GM12878 (cell line): ENCODE results near the gene DIAPH2. TPM values are rescaled to one million over a fixed set of nuclear protein-coding genes. Genes with fewer than 3 reads are reported as not detected.

Source experiments
- ATAC-seq: fragments of 200-7000 bp; cut with Tn5 transposase; 3 replicates; pipeline ENCODE4 v1.9.1; 2020; ENCODE audit warnings: mild to moderate bottlenecking, moderate library complexity
- BruUV-seq: library from RNA; stranded (reverse); fragments of 400-500 nt; replicated peaks from 2 replicates; lab custom pipeline; 2021; lab: Mats Ljungman, UMichigan
- CTCF ChIA-PET: fragments of 300-600 bp; sonication (Branson Sonifier 250); formaldehyde crosslinking; extraction: SDS; loops from one replicate; lab custom pipeline; 2021; ENCODE audit warnings: inconsistent platforms; lab: Yijun Ruan, JAX
- POLR2A ChIA-PET: fragments of 350-600 bp; formaldehyde crosslinking; extraction: SDS; loops from one replicate; lab custom pipeline; 2021; ENCODE audit warnings: inconsistent platforms; lab: Charles Lee
- RAD21 ChIA-PET: fragments of 300-600 bp; sonication (Branson Sonifier 250); formaldehyde crosslinking; loops from one replicate; lab custom pipeline; 2023; ENCODE audit warnings: antibody characterized with exemption; ENCODE audit not compliant: unreplicated experiment; lab: Charles Lee
- SMC1A ChIA-PET: fragments of 300-600 bp; sonication (Branson Sonifier 250); formaldehyde crosslinking; loops from one replicate; lab custom pipeline; 2023; ENCODE audit not compliant: unreplicated experiment, uncharacterized antibody; lab: Charles Lee
- DNase-seq: peaks from one replicate; pipeline ENCODE4 v3.0.0-alpha.2; 2011; ENCODE audit warnings: low read depth, low spot score
- FAIRE-seq: peaks from 3 replicates; lab custom pipeline; 2011; peaks lifted over from hg19 to GRCh38; lab: Jason Lieb, UNC
- H2AFZ ChIP-seq: 2 replicates; pipeline ENCODE4 v1.6.0; 2011; ENCODE audit warnings: low read depth, low read length, control low read depth; ENCODE audit not compliant: control insufficient read depth
- H3K27ac ChIP-seq: 2 replicates; pipeline ENCODE4 v1.5.1; 2011; ENCODE audit warnings: control low read depth; ENCODE audit not compliant: control insufficient read depth, insufficient read depth
- H3K27me3 ChIP-seq, 2 experiments: replicated peaks in 1 of 2; 2 replicates each; pipeline versions ENCODE4 v1.6.0 to v1.6.1; 2011; ENCODE audit warnings: low read length in 1 of 2; ENCODE audit not compliant: control insufficient read depth in 2 of 2, insufficient read depth in 2 of 2
- H3K36me3 ChIP-seq, 2 experiments: 2 replicates each; pipeline ENCODE4 v1.5.1; 2011; ENCODE audit warnings: low read length in 1 of 2; ENCODE audit not compliant: control insufficient read depth in 2 of 2, insufficient read depth in 2 of 2
- H3K4me1 ChIP-seq: 2 replicates; pipeline ENCODE4 v1.6.1; 2011; ENCODE audit warnings: mild to moderate bottlenecking, low read length, moderate library complexity, mixed read lengths; ENCODE audit not compliant: control insufficient read depth, insufficient read depth
- H3K4me2 ChIP-seq: 2 replicates; pipeline ENCODE4 v1.6.0; 2011; ENCODE audit warnings: control low read depth; ENCODE audit not compliant: control insufficient read depth, insufficient read depth
- H3K4me3 ChIP-seq: fragments of 200-600 bp; sonication (generic); 2 replicates; pipeline ENCODE4 v1.5.1; 2016
- H3K79me2 ChIP-seq: 2 replicates; pipeline ENCODE4 v1.6.0; 2011; ENCODE audit warnings: low read length; ENCODE audit not compliant: control insufficient read depth, insufficient read depth
- H3K9ac ChIP-seq: 2 replicates; pipeline ENCODE4 v1.8.0; 2011; ENCODE audit warnings: low read length, control low read depth, mixed read lengths; ENCODE audit not compliant: control insufficient read depth, insufficient read depth
- H3K9me3 ChIP-seq: replicated peaks from 3 replicates; pipeline ENCODE4 v1.5.1; 2011; ENCODE audit warnings: mild to moderate bottlenecking, low read length; ENCODE audit not compliant: control insufficient read depth, insufficient read depth
- H4K20me1 ChIP-seq: 2 replicates; pipeline ENCODE4 v1.6.0; 2011; ENCODE audit not compliant: control insufficient read depth, insufficient read depth
- CUX1 ChIP-seq: IDR thresholded peaks from 2 replicates; pipeline ENCODE4 v1.6.1; 2012; ENCODE audit warnings: improper control_type of control experiment, low read depth, low read length; ENCODE audit not compliant: insufficient replicate concordance
- FOXM1 ChIP-seq: IDR thresholded peaks from 2 replicates; pipeline ENCODE4 v1.6.1; 2012; ENCODE audit warnings: low read depth, mild to moderate bottlenecking, inconsistent platforms, low read length, moderate library complexity
- NFIC ChIP-seq: IDR thresholded peaks from 2 replicates; pipeline ENCODE4 v1.6.1; 2012; ENCODE audit warnings: low read depth, mild to moderate bottlenecking, inconsistent platforms, low read length, moderate library complexity
- NR2C1 ChIP-seq: fragments of 450-650 bp; IDR thresholded peaks from 2 replicates; pipeline ENCODE4 v1.6.1; 2017; ENCODE audit warnings: antibody characterized with exemption, mild to moderate bottlenecking, moderate library complexity
- RCOR1 ChIP-seq: conservative IDR thresholded peaks from 2 replicates; pipeline ENCODE4 v1.6.1; 2012; ENCODE audit warnings: low read depth, low read length, improper control_type of control experiment
- SIX5 ChIP-seq: IDR thresholded peaks from 2 replicates; pipeline ENCODE4 v1.6.1; 2011; ENCODE audit warnings: mild to moderate bottlenecking, low read depth, low read length, moderate library complexity; ENCODE audit not compliant: severe bottlenecking
- SMARCA5 ChIP-seq: fragments of 450-650 bp; IDR thresholded peaks from 2 replicates; pipeline ENCODE4 v1.6.1; 2017; ENCODE audit warnings: mild to moderate bottlenecking
- TBL1XR1 ChIP-seq: IDR thresholded peaks from 2 replicates; pipeline ENCODE4 v1.6.1; 2012; ENCODE audit warnings: low read depth, low read length, improper control_type of control experiment
- USF2 ChIP-seq: IDR thresholded peaks from 2 replicates; pipeline ENCODE4 v1.6.1; 2011; ENCODE audit warnings: low read depth, low read length, improper control_type of control experiment, borderline replicate concordance
- YBX1 ChIP-seq: fragments of 450-650 bp; IDR thresholded peaks from 2 replicates; pipeline ENCODE4 v1.6.1; 2016; ENCODE audit warnings: antibody characterized with exemption
- YY1 ChIP-seq: IDR thresholded peaks from 2 replicates; pipeline ENCODE4 v1.6.1; 2011; ENCODE audit warnings: low read depth, mild to moderate bottlenecking, low read length
- ZNF217 ChIP-seq: fragments of 450-650 bp; IDR thresholded peaks from 2 replicates; pipeline ENCODE4 v1.6.1; 2017; ENCODE audit warnings: antibody characterized with exemption, mild to moderate bottlenecking
- ZNF622 ChIP-seq: fragments of 450-650 bp; IDR thresholded peaks from 2 replicates; pipeline ENCODE4 v1.6.1; 2017; ENCODE audit warnings: mild to moderate bottlenecking, inconsistent platforms
- in situ Hi-C: fragments of 300-500 bp; cut with MboI; formaldehyde crosslinking; loops from 9 replicates; pipeline ENCODE4 v1.14.3; 2018; ENCODE audit warnings: mixed read lengths
- intact Hi-C: fragments of 100-400 bp; cut with micrococcal nuclease; formaldehyde crosslinking; loops from one replicate; pipeline ENCODE4 v1.14.2; 2022; ENCODE audit not compliant: unreplicated experiment
- polyA plus RNA-seq, 11 experiments: library from polyadenylated mRNA; depleted of rRNA in 4 of 11; unstranded in 6 of 11; stranded (reverse) in 5 of 11; fragments of >200 nt; fragmentation: Nextera tagmentation in 4 of 11; fragmentation: Illumina TruSeq in 1 of 11; extraction: Ambion mirVana in 4 of 11; extraction: Trizol in 1 of 11; gene quantifications; 1 replicate in 1 of 11; 2 replicates in 10 of 11; pipeline versions ENCODE4 v1.2.1 to v1.2.3, GENCODE V29; 2011 to 2016; ENCODE audit warnings: inconsistent platforms in 2 of 11, missing spikeins in 2 of 11, low read depth in 1 of 11
- total RNA-seq, 4 experiments: library from RNA; depleted of rRNA in 3 of 4; stranded (reverse); fragments of >200 nt in 3 of 4; fragmentation: Illumina TruSeq in 1 of 4; extraction: Trizol in 1 of 4; gene quantifications; 2 replicates each; pipeline versions ENCODE4 v1.2.1 to v1.2.3, GENCODE V29; 2013 to 2021
- TF ChIP-seq, protein P1 (sequence below): fragments of 450-650 bp; IDR thresholded peaks from 2 replicates; pipeline ENCODE4 v1.6.1; 2017; ENCODE audit warnings: low read depth, mild to moderate bottlenecking, moderate library complexity

Gene DIAPH2
- total and polyA plus RNA-seq, 10 of the 15 experiments (the other 5 are each of a cell fraction or from before 2014, with no cell fraction given) = 2.2 to 16.6 (median 8.8) TPM

DNA sequence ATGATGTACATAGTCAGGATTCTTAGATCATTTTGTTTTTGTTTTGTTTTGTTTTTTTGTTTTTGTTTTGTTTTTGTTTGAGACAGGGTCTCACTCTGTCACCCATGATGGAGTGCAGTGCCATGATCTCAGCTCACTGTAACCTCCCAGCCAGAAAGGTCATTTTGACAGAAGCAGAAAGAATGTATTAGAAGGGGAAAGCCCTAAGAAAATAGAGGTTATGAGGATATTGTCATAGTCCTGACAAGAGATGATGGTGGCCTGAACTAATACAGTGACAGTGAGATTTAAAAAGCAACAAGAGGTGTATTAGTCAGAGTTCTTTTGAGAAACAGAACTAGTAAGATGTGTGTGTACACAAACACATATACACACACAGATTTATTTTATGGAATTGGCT is 702.4 kb downstream of the DIAPH2 start:
- ChIA-PET POLR2A (no interaction called here), SMC1A (no interaction called here), CTCF (no interaction called here), RAD21 (no interaction called here)
- intact Hi-C loops (no loop called here), in situ Hi-C loops (no loop called here)
- H3K4me2 ChIP-seq = no peak overlapping the region
- no peak overlapping the region for H3K9ac ChIP-seq
- H2AFZ ChIP-seq = no peak overlapping the region
- no peak overlapping the region for H3K27ac ChIP-seq
- ATAC-seq (no peak), FAIRE-seq (no peak), DNase-seq (no peak)
- no peaks in the 10 kb centered on the region; the same call in 2 of the 3 replicates for H3K9me3 ChIP-seq
- H3K4me1 ChIP-seq = no peaks in the 10 kb centered on the region
- no peak overlapping the region for H3K4me3 ChIP-seq
- no peaks in the 10 kb centered on the region for H3K36me3 ChIP-seq
- no peaks in the 10 kb centered on the region for H3K27me3 ChIP-seq
- TF ChIP-seq TBL1XR1 = no peak
- no peak for TF ChIP-seq YBX1
- no peak for TF ChIP-seq USF2
- TF ChIP-seq CUX1 = no peak
- no peak for TF ChIP-seq ZNF217
- no peak for TF ChIP-seq SMARCA5
- no peak for TF ChIP-seq ZNF622
- no peak for TF ChIP-seq NFIC
- TF ChIP-seq, protein P1, sequence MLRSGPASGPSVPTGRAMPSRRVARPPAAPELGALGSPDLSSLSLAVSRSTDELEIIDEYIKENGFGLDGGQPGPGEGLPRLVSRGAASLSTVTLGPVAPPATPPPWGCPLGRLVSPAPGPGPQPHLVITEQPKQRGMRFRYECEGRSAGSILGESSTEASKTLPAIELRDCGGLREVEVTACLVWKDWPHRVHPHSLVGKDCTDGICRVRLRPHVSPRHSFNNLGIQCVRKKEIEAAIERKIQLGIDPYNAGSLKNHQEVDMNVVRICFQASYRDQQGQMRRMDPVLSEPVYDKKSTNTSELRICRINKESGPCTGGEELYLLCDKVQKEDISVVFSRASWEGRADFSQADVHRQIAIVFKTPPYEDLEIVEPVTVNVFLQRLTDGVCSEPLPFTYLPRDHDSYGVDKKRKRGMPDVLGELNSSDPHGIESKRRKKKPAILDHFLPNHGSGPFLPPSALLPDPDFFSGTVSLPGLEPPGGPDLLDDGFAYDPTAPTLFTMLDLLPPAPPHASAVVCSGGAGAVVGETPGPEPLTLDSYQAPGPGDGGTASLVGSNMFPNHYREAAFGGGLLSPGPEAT = no peak
- no peak for TF ChIP-seq FOXM1
- TF ChIP-seq SIX5 = no peak
- no peak for TF ChIP-seq YY1
- no peak for TF ChIP-seq RCOR1
- TF ChIP-seq NR2C1 = no peak
- H4K20me1 ChIP-seq = no peaks in the 10 kb centered on the region
- no peaks in the 10 kb centered on the region for H3K79me2 ChIP-seq
- no TSS peak for BruUV-seq
